Islet of Langerhans (tissue), 1 donor: ENCODE results near the gene APOLD1.
"Not testable (repeated sequence)": the region's sequence is repeated elsewhere in the genome, so short reads cannot be mapped to it uniquely, and the experiment has no call there.

Experiments
- FAIRE-seq: peaks from one replicate; lab custom pipeline; 2011; peaks lifted over from hg19 to GRCh38; lab: Jason Lieb, UNC

Gene APOLD1, protein sequence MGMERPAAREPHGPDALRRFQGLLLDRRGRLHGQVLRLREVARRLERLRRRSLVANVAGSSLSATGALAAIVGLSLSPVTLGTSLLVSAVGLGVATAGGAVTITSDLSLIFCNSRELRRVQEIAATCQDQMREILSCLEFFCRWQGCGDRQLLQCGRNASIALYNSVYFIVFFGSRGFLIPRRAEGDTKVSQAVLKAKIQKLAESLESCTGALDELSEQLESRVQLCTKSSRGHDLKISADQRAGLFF

DNA sequence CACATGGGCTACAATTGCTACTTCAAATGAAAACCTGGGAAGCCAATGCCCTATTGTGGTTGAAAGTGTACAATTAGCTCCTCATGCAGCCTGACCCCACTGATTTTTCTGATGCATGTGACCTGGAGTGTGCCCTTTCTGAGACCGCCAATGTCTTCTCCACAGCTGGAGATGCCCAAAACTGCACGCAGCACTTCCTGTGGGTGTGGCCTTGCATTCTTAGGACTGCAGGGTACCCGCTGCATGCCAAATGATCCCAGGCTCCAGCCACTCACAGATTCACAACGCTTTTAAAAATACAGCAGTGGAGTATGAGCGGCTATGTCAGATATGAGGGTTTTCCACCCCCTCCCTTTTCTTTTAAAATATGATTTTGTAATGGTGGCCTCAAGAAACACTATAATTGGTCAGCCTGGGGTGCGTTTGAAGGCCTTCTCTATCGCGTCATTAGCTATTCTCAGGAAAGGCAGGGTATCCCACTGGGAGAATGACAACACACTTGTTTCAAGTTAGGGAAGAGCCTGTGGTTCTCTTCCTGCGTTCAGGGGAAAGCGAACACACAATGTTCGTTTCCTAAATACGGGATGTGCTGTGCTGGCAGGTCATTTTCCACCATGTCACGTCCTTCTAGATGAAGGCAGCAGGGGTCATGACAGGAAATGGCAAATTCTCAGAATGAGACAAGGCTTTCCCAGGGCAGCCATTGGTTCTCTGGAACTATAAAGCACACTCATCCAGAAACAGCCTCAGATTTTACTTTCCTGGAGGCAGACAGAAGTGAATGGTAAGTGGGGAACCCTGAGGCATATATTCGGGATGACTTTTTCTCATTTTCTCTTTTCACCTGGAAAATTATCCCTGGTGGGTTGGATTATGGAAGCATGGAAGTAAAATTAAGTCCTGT, at the start of gene APOLD1:
Gene APOLD1 (plus strand): TSS at position 749 of the 904 bp plus-strand sequence. CDS start 33 bp downstream, at position 782.
- no peak for FAIRE-seq

DNA sequence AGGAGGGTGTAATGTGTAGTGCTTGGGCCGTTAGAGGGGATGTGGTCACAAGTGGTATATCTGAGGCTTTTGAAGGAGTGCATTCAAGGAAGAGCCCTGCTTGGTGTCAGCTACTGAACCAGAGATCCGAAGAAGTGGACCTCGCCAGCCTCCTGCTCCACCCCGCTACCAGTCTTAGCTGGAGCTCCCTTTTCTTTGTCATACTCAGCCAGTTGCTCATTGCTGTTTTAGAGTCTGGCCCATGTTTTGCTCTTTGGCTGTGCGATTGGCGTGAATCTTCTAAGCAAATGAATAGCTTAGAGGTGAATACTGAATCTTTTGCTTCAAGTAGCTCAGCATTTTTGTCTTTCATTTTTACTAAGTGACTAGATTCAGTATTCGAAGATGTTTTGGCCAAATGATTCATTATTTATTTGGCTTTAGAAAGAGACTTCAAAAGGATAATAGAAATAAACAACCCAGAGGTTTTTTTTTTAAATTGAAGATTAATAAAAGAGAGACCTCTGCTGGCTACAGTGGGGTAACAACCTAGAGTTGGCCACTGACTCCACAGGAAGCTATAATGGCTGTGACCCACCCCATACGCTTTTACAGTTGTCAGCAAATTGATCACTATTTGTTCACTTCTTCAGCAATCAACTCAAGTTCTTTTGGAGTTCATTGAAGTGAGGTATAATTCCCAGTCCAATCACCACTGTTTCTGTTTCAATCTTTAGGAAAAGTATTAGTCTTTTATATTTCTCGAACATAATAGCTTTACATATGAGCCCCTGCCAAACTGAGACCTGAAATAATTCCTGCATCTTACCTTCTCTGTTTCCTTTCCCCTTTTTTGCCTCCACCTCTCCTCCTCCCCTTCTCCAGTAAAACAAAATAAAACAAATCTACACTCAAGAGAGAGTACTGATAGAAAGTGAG, 48.4 kb upstream of the APOLD1 start:
- peak; percentile 96 for FAIRE-seq

DNA sequence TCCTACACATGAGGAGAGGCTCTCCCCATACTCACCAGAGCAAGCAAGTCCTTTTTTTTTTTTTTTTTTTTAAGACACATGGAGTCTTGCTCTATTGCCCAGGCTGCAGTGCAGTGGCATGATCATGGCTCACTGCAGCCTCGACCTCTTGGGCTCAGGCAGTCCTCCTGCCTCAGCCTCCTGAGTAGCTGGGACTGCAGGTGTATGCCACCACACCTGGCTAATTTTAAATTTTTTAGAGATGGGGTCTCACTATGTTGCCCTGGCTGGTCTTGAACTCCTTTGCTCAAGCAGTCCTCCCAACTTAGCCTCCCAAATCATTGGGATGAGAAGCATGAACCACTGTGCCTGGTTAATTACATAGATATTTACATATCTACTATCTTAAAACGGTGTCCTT, 47.3 kb upstream of the APOLD1 start:
- not testable (repeated sequence) for FAIRE-seq

DNA sequence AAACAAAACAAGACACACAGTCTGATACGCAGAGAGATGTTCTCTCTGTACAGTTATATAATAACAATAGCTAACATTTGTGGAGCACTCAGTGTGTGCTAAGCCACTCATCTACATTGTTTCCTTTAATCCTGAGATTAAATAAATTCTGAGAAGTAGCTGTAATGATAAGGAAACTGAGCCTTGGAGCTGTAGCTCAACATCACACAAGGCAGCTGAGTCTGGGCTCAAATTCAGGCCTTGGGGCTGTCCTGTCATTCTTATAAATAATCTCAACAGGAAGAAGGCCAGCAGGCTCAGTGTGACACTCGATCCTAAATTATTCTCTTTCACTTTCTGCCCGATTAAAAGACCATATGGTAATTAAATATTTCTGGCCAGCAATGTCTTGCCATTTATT, 43.8 kb upstream of the APOLD1 start:
- no peak for FAIRE-seq

DNA sequence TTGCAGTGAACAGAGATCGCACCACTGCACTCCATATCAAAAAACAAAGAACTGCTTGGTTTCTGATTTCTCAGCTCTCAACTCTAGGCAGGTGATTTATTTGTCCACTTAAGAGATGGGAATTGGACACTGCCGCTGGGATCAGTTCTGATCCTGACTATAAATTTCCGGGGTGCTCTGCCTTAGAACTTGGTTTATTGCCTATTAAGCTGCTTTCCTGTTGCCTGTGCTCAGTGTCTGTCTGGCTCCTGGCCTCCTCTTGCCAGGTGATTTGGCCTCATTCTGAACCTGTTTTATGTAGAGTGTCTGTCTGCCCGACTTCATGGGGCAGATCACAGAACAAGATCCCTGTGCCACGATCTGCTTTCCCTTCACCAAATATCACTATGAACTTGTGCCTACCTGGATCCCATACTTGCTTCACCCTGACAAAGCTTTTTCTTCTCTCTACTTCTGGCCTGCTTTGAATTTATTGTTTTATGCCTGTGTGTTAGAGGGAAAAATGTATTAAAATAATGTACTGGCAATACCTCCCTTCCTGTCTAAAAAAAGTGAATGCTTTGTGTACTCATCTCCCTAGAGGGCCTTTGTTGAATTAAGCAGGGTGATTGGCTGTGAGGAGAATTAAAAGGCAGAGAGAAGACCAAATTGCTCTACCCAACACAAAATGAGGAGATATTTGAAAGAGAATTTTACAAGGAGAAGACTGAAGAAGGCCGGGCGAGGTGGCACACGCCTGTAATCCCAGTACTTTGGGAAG, 40.7 kb upstream of the APOLD1 start:
- no peak for FAIRE-seq

DNA sequence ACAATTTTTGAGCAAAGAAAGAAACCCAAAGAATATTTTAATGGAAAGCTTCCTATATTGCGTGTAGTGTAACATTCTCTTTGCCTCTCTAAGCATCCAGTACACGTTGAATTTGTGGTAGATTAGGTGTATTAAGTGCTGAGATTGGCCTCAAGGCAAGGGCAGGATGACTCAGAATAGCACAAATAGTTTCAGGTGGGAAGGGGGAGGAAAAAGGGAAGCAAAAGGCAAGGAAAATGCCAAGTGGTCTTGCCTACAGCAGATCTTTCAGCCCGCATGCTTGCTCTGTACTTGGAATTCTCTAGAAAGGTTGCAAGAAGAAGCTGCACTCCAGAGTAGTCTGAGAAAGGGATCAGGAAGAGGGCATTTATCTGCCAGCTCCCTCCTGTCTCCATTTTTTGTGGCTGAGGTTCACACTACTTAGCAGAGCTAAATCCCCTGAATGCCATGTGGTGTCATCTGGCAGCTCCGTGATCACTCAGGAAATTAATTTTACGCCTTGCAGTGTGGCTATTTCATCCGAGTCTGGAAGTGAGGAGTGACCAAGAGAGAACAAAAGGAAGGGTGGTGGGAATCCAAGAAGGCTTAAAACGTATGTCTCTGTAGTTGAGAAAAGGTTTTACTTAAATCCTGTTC, 39.8 kb upstream of the APOLD1 start:
- FAIRE-seq: no peak

GRCh38 chr12:12747278-12747677, 38.2 kb upstream of the APOLD1 start:
- no peak for FAIRE-seq

GRCh38 chr12:12748044-12748443, 37.4 kb upstream of the APOLD1 start:
- no peak for FAIRE-seq

DNA sequence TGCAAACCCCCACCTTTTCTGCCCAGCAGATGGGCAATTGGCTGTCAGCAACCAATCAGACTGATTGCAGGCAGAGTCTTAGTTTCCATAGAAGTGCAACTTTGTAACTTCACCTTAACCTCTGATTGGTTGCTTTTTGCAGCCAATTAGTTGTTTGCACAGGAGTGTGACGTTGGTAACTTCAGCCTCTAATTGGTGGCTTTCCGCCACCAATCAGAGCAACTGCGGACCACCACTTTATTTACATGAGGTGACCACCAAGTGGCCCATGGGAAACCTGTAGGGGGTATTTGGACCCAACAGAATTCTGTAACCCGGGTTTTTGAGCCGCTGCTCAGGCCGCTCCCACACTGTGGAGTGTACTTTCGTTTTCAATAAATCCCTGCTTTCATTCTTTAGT, 36.0 kb upstream of the APOLD1 start:
- FAIRE-seq: no peak

GRCh38 chr12:12755923-12756322, 29.5 kb upstream of the APOLD1 start:
- FAIRE-seq: no peak

GRCh38 chr12:12757121-12757520, 28.3 kb upstream of the APOLD1 start:
- no peak for FAIRE-seq

DNA sequence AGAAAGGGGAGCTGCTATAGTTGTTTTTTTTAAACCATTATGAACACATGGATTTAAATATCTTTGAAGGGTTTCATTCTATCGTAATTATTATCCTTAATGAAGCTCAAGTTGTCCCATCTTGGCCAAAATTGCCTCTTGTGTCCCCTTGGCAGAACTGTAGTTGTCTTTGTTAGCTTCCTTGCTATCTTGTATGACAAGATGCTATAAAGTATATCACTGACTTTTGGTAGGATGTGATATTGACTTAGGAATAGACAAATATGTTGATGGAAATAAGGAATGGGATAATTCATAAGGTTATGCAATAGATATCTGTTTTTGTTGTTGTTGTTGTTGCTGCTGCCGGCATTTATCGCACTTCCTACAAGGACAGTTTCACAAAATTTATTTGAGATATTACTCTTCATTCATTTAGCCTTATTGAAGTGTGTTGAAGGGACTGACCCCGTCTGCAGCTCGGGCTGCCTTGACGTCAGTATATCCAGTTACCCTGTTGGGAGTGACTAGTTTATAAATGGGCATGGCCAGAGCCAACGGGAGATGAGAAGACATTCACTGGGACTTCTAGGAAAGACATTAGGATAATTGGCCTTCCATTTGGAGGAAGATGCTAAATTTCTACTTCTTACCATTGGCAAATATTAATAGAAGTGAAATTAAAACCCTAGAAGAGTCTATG, 26.1 kb upstream of the APOLD1 start:
- FAIRE-seq: no peak

- no peak for FAIRE-seq
Measured at GRCh38 chr12:12764824-12765223, 20.6 kb upstream of the APOLD1 start.

- FAIRE-seq: no peak
Measured at GRCh38 chr12:12770262-12770661, 15.2 kb upstream of the APOLD1 start.

- FAIRE-seq: no peak
Measured at GRCh38 chr12:12774791-12775190, 10.7 kb upstream of the APOLD1 start.

DNA sequence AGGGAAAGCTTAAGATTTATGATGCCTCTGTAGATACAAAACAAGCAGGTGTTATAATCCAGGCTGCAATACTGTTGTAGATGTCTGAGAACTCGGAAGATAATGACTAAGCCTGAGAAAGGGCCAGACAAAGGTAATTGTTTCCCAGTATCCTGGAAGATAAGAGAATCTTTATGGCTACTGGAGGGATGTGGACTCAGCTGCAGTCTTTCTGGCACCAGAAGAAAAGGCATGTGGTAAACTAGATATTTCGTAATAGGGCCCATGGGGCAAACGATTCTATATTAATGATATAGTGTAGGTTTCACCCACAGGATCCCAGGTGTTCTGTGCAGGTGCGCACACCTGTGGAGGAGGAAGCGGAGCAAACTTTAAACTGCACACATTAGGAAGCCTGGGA, 9.2 kb upstream of the APOLD1 start:
- no peak for FAIRE-seq

- no peak for FAIRE-seq
Measured at GRCh38 chr12:12777092-12777491, 8.4 kb upstream of the APOLD1 start.

GRCh38 chr12:12779007-12779406, 6.5 kb upstream of the APOLD1 start:
- no peak for FAIRE-seq

DNA sequence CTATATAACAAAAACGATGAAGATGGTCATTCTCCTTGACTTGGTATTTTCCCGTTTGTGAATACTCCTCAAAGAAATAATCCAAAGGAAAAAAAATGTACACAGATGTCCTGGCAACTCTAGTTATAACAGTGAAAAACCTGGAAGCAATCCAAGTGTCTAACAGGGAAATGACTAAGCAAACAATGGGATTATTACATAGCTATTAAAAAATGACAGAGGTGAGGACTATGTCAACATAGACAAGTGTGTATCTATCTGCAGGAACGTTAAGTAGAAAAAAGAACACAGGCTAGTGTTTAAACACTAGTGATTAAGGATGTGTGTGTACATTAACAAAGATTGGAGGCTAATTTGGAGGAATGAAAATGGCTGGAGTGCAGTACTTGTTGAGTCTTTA, 5.9 kb upstream of the APOLD1 start:
- FAIRE-seq: peak; percentile 51

- FAIRE-seq: no peak
Measured at GRCh38 chr12:12784116-12784515, 1.3 kb upstream of the APOLD1 start.

DNA sequence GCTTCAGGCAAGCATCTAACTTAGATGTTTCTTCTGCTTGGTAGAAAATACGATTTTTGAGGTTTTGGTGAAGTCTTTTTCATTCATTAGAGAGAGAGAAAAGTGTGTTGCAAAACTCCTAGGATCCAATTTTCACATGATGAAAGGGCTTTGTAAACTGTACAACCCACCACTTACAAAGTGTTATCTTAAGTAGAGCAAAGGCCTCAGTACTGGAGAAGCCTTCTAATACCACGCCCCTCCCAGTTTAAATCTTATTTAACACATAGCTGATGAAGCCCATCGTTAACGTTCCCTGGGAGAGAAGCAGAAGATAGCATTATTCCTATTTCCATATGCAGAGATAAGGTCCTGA, 869 bp downstream of the APOLD1 start:
- FAIRE-seq: no peak
